GM12878 (cell line): ENCODE measurements around the gene ASAP2.

Experiments used
- BHLHE40 ChIP-seq, 2 experiments: fragments of 450-650 bp in 1 of 2; IDR thresholded peaks; 2 replicates each; pipeline ENCODE4 v1.6.1; 2011 to 2017; ENCODE audit warnings: low read depth in 2 of 2, borderline replicate concordance in 1 of 2, improper control_type of control experiment in 1 of 2, low read length in 1 of 2, mild to moderate bottlenecking in 1 of 2
- CTCF ChIP-seq, 3 experiments: IDR thresholded peaks in 2 of 3; conservative IDR thresholded peaks in 1 of 3; 2 replicates each; pipeline ENCODE4 v1.5.1; 2011; ENCODE audit warnings: low read depth in 3 of 3, low read length in 3 of 3, mild to moderate bottlenecking in 3 of 3, control low read depth in 2 of 3, moderate library complexity in 2 of 3, inconsistent platforms in 1 of 3, mixed read lengths in 1 of 3; ENCODE audit not compliant: control insufficient read depth in 2 of 3, insufficient read depth in 1 of 3; ENCODE audit errors: extremely low read depth in 1 of 3
- EZH2 ChIP-seq: IDR thresholded peaks from 2 replicates; pipeline ENCODE4 v1.6.1; 2012; ENCODE audit warnings: low read depth, mild to moderate bottlenecking, control low read depth, inconsistent platforms, low read length, borderline replicate concordance; ENCODE audit not compliant: control insufficient read depth
- HCFC1 ChIP-seq: fragments of 150-350 bp; IDR thresholded peaks from 2 replicates; pipeline ENCODE4 v1.6.1; 2014; ENCODE audit warnings: low read length
- JUNB ChIP-seq: IDR thresholded peaks from 2 replicates; pipeline ENCODE4 v1.6.1; 2016; ENCODE audit warnings: antibody characterized with exemption, mild to moderate bottlenecking
- POU2F2 ChIP-seq: IDR thresholded peaks from 3 replicates; pipeline ENCODE4 v1.6.1; 2011; ENCODE audit warnings: low read depth, mild to moderate bottlenecking, low read length, borderline replicate concordance
- SIN3A ChIP-seq: IDR thresholded peaks from 2 replicates; pipeline ENCODE4 v1.6.1; 2012; ENCODE audit warnings: low read depth, low read length, improper control_type of control experiment
- TF ChIP-seq, protein P1 (sequence below): IDR thresholded peaks from 2 replicates; pipeline ENCODE4 v1.6.1; 2011; ENCODE audit warnings: mild to moderate bottlenecking, low read depth, low read length, moderate library complexity; ENCODE audit not compliant: insufficient replicate concordance

DNA sequence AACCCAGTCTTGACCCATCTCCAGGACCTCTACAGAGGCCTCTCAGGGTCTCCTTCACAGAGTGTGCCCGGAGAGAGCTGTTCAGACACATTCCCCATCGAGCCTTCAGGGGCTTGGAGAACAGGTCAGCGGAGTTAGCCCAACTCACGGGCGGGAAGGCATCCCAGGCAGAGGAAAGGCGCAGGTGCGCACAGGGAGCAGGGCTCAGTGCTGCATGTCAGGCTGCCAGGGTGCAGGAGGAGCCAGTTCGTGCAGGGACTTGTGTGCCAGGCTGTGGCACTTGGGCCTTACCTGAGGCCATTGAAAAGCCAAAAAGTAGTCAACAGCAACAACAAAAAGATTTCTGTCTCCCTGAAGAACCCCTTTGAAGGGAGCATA lies 112.7 kb downstream of the ASAP2 start:
- TF ChIP-seq SIN3A (no peak), CTCF (IDR thresholded peaks at IDR 0.05 in 2 of 3, conservative IDR thresholded peaks at IDR 0.05 in 1 of 3; ENCODE audit: control insufficient read depth in 2 of 3, extremely low read depth in 1 of 3, insufficient read depth in 1 of 3, low read depth in 3 of 3, low read length in 3 of 3) (no peak), HCFC1 (no peak), BHLHE40 (IDR thresholded peaks at IDR 0.05; ENCODE audit: borderline replicate concordance in 1 of 2, low read depth in 2 of 2, low read length in 1 of 2) (no peak), EZH2 (no peak), POU2F2 (no peak), JUNB (no peak)
- TF ChIP-seq, protein P1, sequence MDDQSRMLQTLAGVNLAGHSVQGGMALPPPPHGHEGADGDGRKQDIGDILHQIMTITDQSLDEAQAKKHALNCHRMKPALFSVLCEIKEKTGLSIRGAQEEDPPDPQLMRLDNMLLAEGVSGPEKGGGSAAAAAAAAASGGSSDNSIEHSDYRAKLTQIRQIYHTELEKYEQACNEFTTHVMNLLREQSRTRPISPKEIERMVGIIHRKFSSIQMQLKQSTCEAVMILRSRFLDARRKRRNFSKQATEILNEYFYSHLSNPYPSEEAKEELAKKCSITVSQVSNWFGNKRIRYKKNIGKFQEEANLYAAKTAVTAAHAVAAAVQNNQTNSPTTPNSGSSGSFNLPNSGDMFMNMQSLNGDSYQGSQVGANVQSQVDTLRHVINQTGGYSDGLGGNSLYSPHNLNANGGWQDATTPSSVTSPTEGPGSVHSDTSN, result no peak
